K562 (cell line): ENCODE results near the gene MAD1L1. TPM values are rescaled to one million over a fixed set of nuclear protein-coding genes. Genes with fewer than 3 reads are reported as not detected.

ENCODE experiments used
- ATAC-seq: fragments of 200-7000 bp; cut with Tn5 transposase; 3 replicates; pipeline ENCODE4 v1.9.1; 2020; ENCODE audit warnings: moderate library complexity
- BruUV-seq: library from RNA; stranded (reverse); fragments of 400-500 nt; replicated peaks from 2 replicates; lab custom pipeline; 2021; lab: Mats Ljungman, UMichigan
- CTCF ChIA-PET: fragments of 300-600 bp; formaldehyde crosslinking; extraction: SDS; loops from one replicate; lab custom pipeline; 2021; ENCODE audit warnings: low intra/inter-chr PET ratio; lab: Yijun Ruan, JAX
- POLR2A ChIA-PET: fragments of 300-600, 350-650 bp; sonication (Branson Sonifier 250); formaldehyde crosslinking; extraction: SDS; loops from one replicate; lab custom pipeline; 2021; ENCODE audit warnings: antibody characterized with exemption, inconsistent platforms; lab: Yijun Ruan, JAX
- DNase-seq, 4 experiments: peaks; one replicate each; pipeline versions ENCODE4 v3.0.0 to v3.0.0-alpha.2; 2011 to 2018; ENCODE audit warnings: low spot score in 3 of 4, mixed read lengths in 3 of 4; ENCODE audit errors: extremely low read depth in 1 of 4
- FAIRE-seq: peaks from 2 replicates; lab custom pipeline; 2011; peaks lifted over from hg19 to GRCh38; lab: Jason Lieb, UNC
- H2AFZ ChIP-seq: 2 replicates; pipeline ENCODE4 v1.6.0; 2011; ENCODE audit warnings: low read depth, low read length, control low read depth, inconsistent platforms
- H3K27ac ChIP-seq: fragments of 200-600 bp; 3 replicates; pipeline ENCODE4 v1.8.0; 2011; ENCODE audit warnings: low read depth, mild to moderate bottlenecking, control low read depth, inconsistent platforms, low read length, moderate library complexity, mixed read lengths; ENCODE audit errors: extremely low read depth
- H3K27me3 ChIP-seq, 2 experiments: fragments of 300-600 bp in 1 of 2; 2 replicates in 1 of 2; 3 replicates in 1 of 2; pipeline versions ENCODE4 v1.6.0 to v1.8.0; 2011; ENCODE audit warnings: inconsistent platforms in 2 of 2, low read length in 2 of 2, mild to moderate bottlenecking in 1 of 2, mixed read lengths in 1 of 2, moderate library complexity in 1 of 2; ENCODE audit not compliant: control insufficient read depth in 2 of 2, insufficient read depth in 2 of 2
- H3K36me3 ChIP-seq: fragments of 300-600 bp; 3 replicates; pipeline ENCODE4 v1.8.0; 2011; ENCODE audit warnings: mild to moderate bottlenecking, low read length, inconsistent platforms; ENCODE audit not compliant: control insufficient read depth, insufficient read depth
- H3K4me1 ChIP-seq, 2 experiments: fragments of 200-600 bp in 1 of 2; replicated peaks in 1 of 2; 2 replicates in 1 of 2; 3 replicates in 1 of 2; pipeline versions ENCODE4 v1.5.1 to v1.8.0; 2011; ENCODE audit warnings: inconsistent platforms in 2 of 2, low read length in 2 of 2, mild to moderate bottlenecking in 1 of 2, mixed read lengths in 1 of 2, moderate library complexity in 1 of 2; ENCODE audit not compliant: control insufficient read depth in 2 of 2, insufficient read depth in 2 of 2
- H3K4me2 ChIP-seq: 2 replicates; pipeline ENCODE4 v1.6.1; 2011; ENCODE audit warnings: low read length, control low read depth, inconsistent platforms, mixed read lengths; ENCODE audit not compliant: insufficient read depth
- H3K4me3 ChIP-seq: fragments of 200-600 bp; sonication (generic), shearing (Covaris generic); 2 replicates; pipeline ENCODE4 v1.5.1; 2016; ENCODE audit warnings: control low read depth, inconsistent platforms
- H3K79me2 ChIP-seq: fragments of 200-600 bp; 3 replicates; pipeline ENCODE4 v1.8.0; 2011; ENCODE audit warnings: low read length, inconsistent platforms; ENCODE audit not compliant: control insufficient read depth, insufficient read depth
- H3K9ac ChIP-seq, 2 experiments: 2 replicates each; pipeline versions ENCODE4 v1.6.0 to v1.6.1; 2011; ENCODE audit warnings: low read depth in 2 of 2, low read length in 2 of 2, control low read depth in 1 of 2, inconsistent platforms in 1 of 2, mild to moderate bottlenecking in 1 of 2, mixed read lengths in 1 of 2; ENCODE audit not compliant: insufficient read depth in 1 of 2
- H3K9me1 ChIP-seq: one replicate; pipeline ENCODE4 v1.6.0; 2011; ENCODE audit warnings: inconsistent platforms, mild to moderate bottlenecking, low read length, moderate library complexity; ENCODE audit not compliant: control insufficient read depth, insufficient read depth
- H3K9me3 ChIP-seq: replicated peaks from 2 replicates; pipeline ENCODE4 v1.5.1; 2011; ENCODE audit warnings: low read depth, low read length, inconsistent platforms; ENCODE audit not compliant: control insufficient read depth, insufficient read depth
- H4K20me1 ChIP-seq: replicated peaks from 2 replicates; pipeline ENCODE4 v1.6.1; 2011; ENCODE audit warnings: low read length, inconsistent platforms, mixed read lengths; ENCODE audit not compliant: control insufficient read depth, insufficient read depth
- BCL6 ChIP-seq: fragments of 250-450 bp; sonication (Bioruptor Pico); IDR thresholded peaks from 2 replicates; pipeline ENCODE4 v1.4.0; 2020
- CBX8 ChIP-seq: fragments of 200-600 bp; sonication (generic); IDR thresholded peaks from 2 replicates; pipeline ENCODE4 v1.6.1; 2012; ENCODE audit warnings: borderline replicate concordance, mixed run types, low read depth, mild to moderate bottlenecking, moderate library complexity, mixed read lengths, low read length, control low read depth, inconsistent platforms; ENCODE audit not compliant: poor library complexity, severe bottlenecking; ENCODE audit errors: extremely low read depth
- CHAMP1 ChIP-seq: fragments of 450-650 bp; IDR thresholded peaks from 2 replicates; pipeline ENCODE4 v1.6.1; 2016; ENCODE audit warnings: mild to moderate bottlenecking
- E2F6 ChIP-seq, 2 experiments: IDR thresholded peaks; 2 replicates each; pipeline ENCODE4 v1.6.1; 2011; ENCODE audit warnings: borderline replicate concordance in 1 of 2, control low read depth in 1 of 2, low read depth in 1 of 2, low read length in 1 of 2, mild to moderate bottlenecking in 1 of 2, mixed read lengths in 1 of 2, moderate library complexity in 1 of 2; ENCODE audit not compliant: insufficient read depth in 1 of 2, insufficient read length in 1 of 2, poor library complexity in 1 of 2, severe bottlenecking in 1 of 2; ENCODE audit errors: extremely low read depth in 1 of 2
- PHF20 ChIP-seq: fragments of 450-650 bp; IDR thresholded peaks from 2 replicates; pipeline ENCODE4 v1.6.1; 2018; ENCODE audit not compliant: partially characterized antibody
- POLR2H ChIP-seq: IDR thresholded peaks from 2 replicates; pipeline ENCODE4 v1.6.1; 2016; ENCODE audit warnings: missing genetic modification characterization, low read depth, mild to moderate bottlenecking, control low read depth, missing compliant biosample characterization, moderate library complexity
- PURB ChIP-seq: sonication (generic); formaldehyde crosslinking; IDR thresholded peaks from 2 replicates; pipeline ENCODE4 v1.9.0; 2021; ENCODE audit warnings: low read depth, mild to moderate bottlenecking, missing genetic modification reagents
- RBM39 ChIP-seq: fragments of 200-400 bp; formaldehyde crosslinking; optimal IDR thresholded peaks from 2 replicates; pipeline ENCODE3; 2018; ENCODE audit warnings: low read depth, low read length
- SMAD4 ChIP-seq: fragments of 250-450 bp; sonication (Bioruptor Pico); conservative IDR thresholded peaks from 2 replicates; pipeline ENCODE4 v1.8.0; 2021; ENCODE audit warnings: inconsistent platforms, mild to moderate bottlenecking, moderate library complexity
- SMC3 ChIP-seq: conservative IDR thresholded peaks from 2 replicates; pipeline ENCODE4 v1.6.1; 2011; ENCODE audit warnings: low read depth, low read length, improper control_type of control experiment; ENCODE audit not compliant: insufficient read depth
- THRB ChIP-seq: fragments of 450-650 bp; formaldehyde crosslinking; conservative IDR thresholded peaks from 2 replicates; pipeline ENCODE4 v1.4.0; 2022; ENCODE audit warnings: mild to moderate bottlenecking, missing genetic modification characterization
- VEZF1 ChIP-seq: fragments of 200-800 bp; sonication (Bioruptor generic); IDR thresholded peaks from 2 replicates; pipeline ENCODE4 v1.6.1; 2017; ENCODE audit warnings: missing genetic modification characterization, missing compliant biosample characterization
- ZKSCAN8 ChIP-seq: fragments of 200-800 bp; sonication (Bioruptor generic); IDR thresholded peaks from 2 replicates; pipeline ENCODE4 v1.6.1; 2016; ENCODE audit warnings: missing genetic modification characterization, missing compliant biosample characterization
- ZNF79 ChIP-seq: fragments of 250-450 bp; sonication (Bioruptor Pico); IDR thresholded peaks from 2 replicates; pipeline ENCODE4 v1.4.0; 2020; ENCODE audit warnings: low read depth, mild to moderate bottlenecking, moderate library complexity
- WGBS: fragments of 100-300 bp; shearing (Covaris generic); methylation state at CpG from one replicate; pipeline ENCODE4 v1.1.6; 2016; ENCODE audit warnings: low coverage, mixed read lengths; ENCODE audit not compliant: insufficient coverage; ENCODE audit errors: missing lambda C conversion rate; 5-methylcytosine and 5-hydroxymethylcytosine counted together
- in situ Hi-C: fragments of 300-500 bp; cut with MboI; formaldehyde crosslinking; loops from 4 replicates; pipeline ENCODE4 v1.15.0; 2018; ENCODE audit warnings: inconsistent platforms, mixed read lengths
- intact Hi-C: fragments of 100-400 bp; cut with micrococcal nuclease; formaldehyde crosslinking; loops from 2 replicates; pipeline ENCODE4 v1.14.2; 2022
- polyA plus RNA-seq, 8 experiments: library from polyadenylated mRNA; depleted of rRNA in 4 of 8; stranded (reverse) in 5 of 8; unstranded in 3 of 8; fragments of >200 nt; fragmentation: Nextera tagmentation in 2 of 8; fragmentation: Illumina TruSeq in 1 of 8; extraction: Ambion mirVana in 2 of 8; extraction: Trizol in 1 of 8; gene quantifications; 2 replicates each; pipeline versions ENCODE4 v1.2.1 to v1.2.3, GENCODE V29; 2011 to 2014; ENCODE audit warnings: inconsistent platforms in 1 of 8, missing spikeins in 1 of 8
- total RNA-seq, 7 experiments: library from RNA; depleted of rRNA in 6 of 7; stranded (reverse); fragments of >200 nt in 6 of 7; fragmentation: Illumina TruSeq in 2 of 7; extraction: Trizol in 2 of 7; gene quantifications; 2 replicates each; pipeline versions ENCODE4 v1.2.1 to v1.2.3, GENCODE V29; 2011 to 2021; ENCODE audit warnings: low replicate concordance in 1 of 7

MAD1L1 gene
- total and polyA plus RNA-seq, 9 of the 15 experiments (the other 6 are each of a cell fraction or from before 2014, with no cell fraction given): 1.7 to 89.7 (median 18.0) TPM

- Histone ChIP-seq H3K4me2 (no peak overlapping the region), H3K27ac (no peak overlapping the region), H3K9me1 (no peaks in the 10 kb centered on the region), H3K4me1 (peaks cover 0 to 6% of the 10 kb centered on the region in 2 experiments; a peak in 2 of 5 replicates), H3K36me3 (peaks cover 88% of the 10 kb centered on the region; the same call in 2 of the 3 replicates), H3K27me3 (no peaks in the 10 kb centered on the region), H4K20me1 (peaks cover 2% of the 10 kb centered on the region; the same call in 1 of the 2 replicates), H3K79me2 (peaks cover 20% of the 10 kb centered on the region), H3K9me3 (no peaks in the 10 kb centered on the region), H3K4me3 (no peak overlapping the region), H3K9ac (no peak overlapping the region), H2AFZ (no peak overlapping the region)
- DNase-seq (no peak), ATAC-seq (no peak), FAIRE-seq (no peak)
- POLR2A ChIA-PET: interaction anchor here (0.8 kb wide), 1 partner anchor 11 kb away, joined by 3 read pairs; no protein-coding TSS in a partner anchor
- CTCF ChIA-PET: no interaction called here
- intact Hi-C loops (no loop called here), in situ Hi-C loops (no loop called here)
- WGBS: 93% methylated on average over 10 of the region's 13 CpGs
- BruUV-seq: no TSS peak
- TF ChIP-seq ZNF79 (CRISPR knock-in tag) (no peak), SMC3 (no peak), PHF20 (no peak), POLR2H (tag) (no peak), BCL6 (CRISPR knock-in tag) (no peak), SMAD4 (CRISPR knock-in tag) (no peak), PURB (no peak), THRB (no peak), RBM39 (no peak), ZKSCAN8 (CRISPR knock-in tag) (no peak), E2F6 (IDR thresholded peaks at IDR 0.05; ENCODE audit: borderline replicate concordance in 1 of 2, extremely low read depth in 1 of 2, insufficient read depth in 1 of 2, insufficient read length in 1 of 2, low read depth in 1 of 2, low read length in 1 of 2, poor library complexity in 1 of 2, severe bottlenecking in 1 of 2) (no peak), CBX8 (no peak), CHAMP1 (no peak), VEZF1 (CRISPR knock-in tag) (no peak)
Observed at GRCh38 chr7:2225830-2226229, 6.9 kb downstream of the MAD1L1 start.
